Uterus (tissue), 4 donors: ENCODE data around the gene ARID5B. TPM values are rescaled to one million over a fixed set of nuclear protein-coding genes. Genes with fewer than 3 reads are reported as not detected.
A peak's percentile ranks its signal among the peaks of the same experiment; 100 is the strongest.

Experiments used
- DNase-seq, 2 donors: peaks; one replicate each; pipeline ENCODE4 v3.0.0-alpha.2; 2019 to 2020
- H3K27ac ChIP-seq, 2 donors: fragments of 200-600 bp; sonication (generic); 1 replicate in 1 of 2; 2 replicates in 1 of 2; pipeline ENCODE4 v1.5.1; 2016 to 2018
- H3K27me3 ChIP-seq, 2 donors: fragments of 200-600 bp; sonication (generic); one replicate each; pipeline ENCODE4 v1.5.1; 2018 to 2019; ENCODE audit warnings: control low read depth in 1 of 2
- H3K36me3 ChIP-seq, 2 donors: fragments of 200-600 bp; sonication (generic); one replicate each; pipeline ENCODE4 v1.5.1; 2019; ENCODE audit warnings: control low read depth in 1 of 2
- H3K4me1 ChIP-seq, 2 donors: fragments of 200-600 bp; sonication (generic); one replicate each; pipeline ENCODE4 v1.5.1; 2018 to 2019; ENCODE audit warnings: control low read depth in 1 of 2
- H3K4me3 ChIP-seq, 2 donors: fragments of 200-600 bp; sonication (generic); 1 replicate in 1 of 2; 2 replicates in 1 of 2; pipeline ENCODE4 v1.5.1; 2018 to 2019; ENCODE audit warnings: mild to moderate bottlenecking in 1 of 2
- H3K9me3 ChIP-seq, 2 donors: fragments of 200-600 bp; sonication (generic); one replicate each; pipeline ENCODE4 v1.5.1; 2019; ENCODE audit warnings: control low read depth in 1 of 2
- CTCF ChIP-seq, 4 experiments: fragments of 200-600 bp in 2 of 4; fragments of 450-650 bp in 2 of 4; sonication (generic) in 2 of 4; IDR thresholded peaks; one replicate each; pipeline ENCODE4 v1.5.1; 2016 to 2019; ENCODE audit warnings: antibody characterized with exemption in 4 of 4, mild to moderate bottlenecking in 2 of 4, moderate library complexity in 1 of 4
- POLR2A ChIP-seq, 2 donors: fragments of 450-650 bp; IDR thresholded peaks; one replicate each; pipeline ENCODE4 v1.6.1; 2016; ENCODE audit warnings: antibody characterized with exemption in 2 of 2, mild to moderate bottlenecking in 1 of 2, moderate library complexity in 1 of 2
- intact Hi-C: fragments of 100-400 bp; cut with DNase I; formaldehyde crosslinking; loops from one replicate; pipeline ENCODE4 v1.15.1; 2023; ENCODE audit warnings: low total_unique reads
- total RNA-seq, 4 donors: library from RNA; depleted of rRNA in 3 of 4; stranded (reverse); fragments of >200 nt in 3 of 4; gene quantifications; one replicate each; pipeline versions ENCODE4 v1.1.0 to v1.2.4, GENCODE V29; 2014 to 2023
- donor health status: DM: yes; HTN: yes; CAD: no.

ARID5B gene
- total RNA-seq, 4 donors from 2014 or later, result 38.7 to 64.1 (median 56.6) TPM

DNA sequence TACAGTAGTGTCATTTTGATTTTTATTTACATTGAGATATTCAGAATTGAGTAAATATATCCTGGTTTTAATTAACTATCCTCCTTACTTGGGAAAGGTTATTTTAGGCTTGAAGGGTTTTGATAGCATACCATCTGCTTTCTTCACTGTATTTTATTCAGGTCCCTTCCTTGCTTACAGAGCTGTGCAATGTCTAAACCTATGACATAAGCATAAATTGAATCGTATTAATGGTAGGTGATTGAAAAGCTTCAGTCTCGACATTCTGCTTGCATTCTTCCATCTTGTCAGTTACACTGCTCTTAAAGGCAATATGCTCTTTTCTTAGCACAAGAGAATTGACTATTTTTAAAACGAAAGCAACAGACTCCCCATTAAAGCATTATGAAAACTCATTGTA, 102.5 kb downstream of the ARID5B start:
- peaks cover 0 to 3% of the 10 kb centered on the region in 2 donors for H3K36me3 ChIP-seq
- DNase-seq, result no peak
- no peaks in the 10 kb centered on the region for H3K4me1 ChIP-seq
- no peak overlapping the region for H3K4me3 ChIP-seq
- TF ChIP-seq POLR2A (IDR thresholded peaks at IDR 0.05), result no peak
- TF ChIP-seq CTCF (IDR thresholded peaks at IDR 0.05), result no peak
- no peaks in the 10 kb centered on the region for H3K27me3 ChIP-seq
- no peaks in the 10 kb centered on the region for H3K9me3 ChIP-seq
- H3K27ac ChIP-seq, result peak overlapping the region in 1 of 2 donors; percentile 70
- intact Hi-C loops, result no loop called here

DNA sequence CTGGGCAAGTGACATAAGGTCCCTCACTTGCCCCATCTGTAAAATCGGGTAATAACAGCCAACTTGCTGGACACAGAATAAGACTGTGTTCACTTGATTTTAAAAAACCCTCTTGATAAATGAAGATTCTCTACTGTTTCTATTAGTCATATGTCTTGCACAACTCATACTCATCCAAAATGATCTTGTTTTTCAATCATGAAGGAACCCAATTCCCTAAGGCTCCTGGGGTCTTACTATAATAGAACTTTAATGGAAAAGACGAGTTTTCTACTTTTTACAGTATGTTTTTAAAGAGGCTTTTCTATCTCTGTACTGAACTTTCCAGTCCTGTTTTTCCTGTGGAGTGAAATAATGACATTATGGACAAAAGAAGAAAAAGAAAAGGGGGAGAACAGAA, 103.8 kb downstream of the ARID5B start:
- intact Hi-C loops, result no loop called here
- Histone ChIP-seq H3K9me3 (no peaks in the 10 kb centered on the region), H3K4me1 (no peaks in the 10 kb centered on the region), H3K27me3 (no peaks in the 10 kb centered on the region), H3K27ac (peak overlapping the region; percentile 18 to 70), H3K4me3 (no peak overlapping the region), H3K36me3 (peaks cover 0 to 3% of the 10 kb centered on the region in 2 donors)
- DNase-seq, result no peak
- TF ChIP-seq POLR2A (IDR thresholded peaks at IDR 0.05), result no peak
- TF ChIP-seq CTCF (IDR thresholded peaks at IDR 0.05), result no peak

DNA sequence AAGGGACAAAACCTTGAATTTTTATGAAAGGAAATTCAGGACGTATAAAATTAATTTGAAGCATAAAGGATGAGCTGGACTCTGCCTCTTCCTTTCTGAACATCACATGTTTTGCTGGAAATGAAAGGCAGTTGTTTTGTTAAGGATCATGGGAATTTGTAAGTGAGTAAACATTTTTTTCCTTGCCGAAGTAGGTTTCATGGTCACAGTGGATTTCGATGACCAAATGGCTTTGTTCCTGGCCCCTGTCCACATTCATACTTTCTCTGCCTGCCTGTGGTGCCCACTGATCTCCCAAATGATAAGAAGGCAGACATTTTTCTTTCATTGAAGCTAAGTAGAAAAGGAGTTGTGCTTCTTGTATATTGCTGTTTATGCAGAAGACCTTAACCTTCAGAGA, 104.2 kb downstream of the ARID5B start:
- H3K4me1 ChIP-seq, result no peaks in the 10 kb centered on the region
- TF ChIP-seq POLR2A (IDR thresholded peaks at IDR 0.05), result no peak
- no peak for TF ChIP-seq CTCF (IDR thresholded peaks at IDR 0.05)
- intact Hi-C loops, result no loop called here
- H3K27me3 ChIP-seq, result no peaks in the 10 kb centered on the region
- H3K27ac ChIP-seq, result peak overlapping the region; percentile 18 to 70
- H3K4me3 ChIP-seq, result no peak overlapping the region
- H3K9me3 ChIP-seq, result no peaks in the 10 kb centered on the region
- H3K36me3 ChIP-seq, result peaks cover 0 to 3% of the 10 kb centered on the region in 2 donors
- DNase-seq, result no peak

- peaks cover 0 to 3% of the 10 kb centered on the region in 2 donors for H3K36me3 ChIP-seq
- intact Hi-C loops, result no loop called here
- H3K4me1 ChIP-seq, result no peaks in the 10 kb centered on the region
- no peak overlapping the region for H3K4me3 ChIP-seq
- no peak for DNase-seq
- no peaks in the 10 kb centered on the region for H3K27me3 ChIP-seq
- no peak for TF ChIP-seq POLR2A (IDR thresholded peaks at IDR 0.05)
- no peak for TF ChIP-seq CTCF (IDR thresholded peaks at IDR 0.05)
- H3K27ac ChIP-seq, result no peak overlapping the region
- no peaks in the 10 kb centered on the region for H3K9me3 ChIP-seq
These were observed 105.6 kb downstream of the ARID5B start for GRCh38 chr10:62007145-62007544.

DNA sequence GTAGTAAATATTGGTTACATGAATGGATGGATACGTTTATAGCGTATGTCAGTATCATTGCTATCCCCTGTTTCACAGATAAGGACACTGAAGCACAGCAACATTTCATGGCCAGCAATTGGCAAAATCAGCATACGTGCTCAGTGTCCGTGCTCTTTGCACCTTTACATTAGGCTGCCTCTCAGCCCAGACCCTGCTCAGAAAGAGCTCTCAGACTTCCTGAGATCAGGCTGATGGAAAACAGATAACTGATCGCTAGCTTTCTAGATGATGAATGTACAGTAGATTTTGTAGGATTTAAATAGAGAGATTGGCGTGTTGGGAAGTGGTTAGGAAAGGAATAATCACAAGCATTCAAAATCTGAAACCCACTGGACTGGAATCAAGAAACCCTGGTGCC, 106.7 kb downstream of the ARID5B start:
- Histone ChIP-seq H3K4me1 (no peaks in the 10 kb centered on the region), H3K9me3 (no peaks in the 10 kb centered on the region), H3K36me3 (peaks cover 0 to 3% of the 10 kb centered on the region in 2 donors), H3K4me3 (no peak overlapping the region), H3K27ac (no peak overlapping the region), H3K27me3 (no peaks in the 10 kb centered on the region)
- intact Hi-C loops, result no loop called here
- TF ChIP-seq POLR2A (IDR thresholded peaks at IDR 0.05), result no peak
- no peak for TF ChIP-seq CTCF (IDR thresholded peaks at IDR 0.05)
- no peak for DNase-seq
